Activated gamma-delta T cell (primary cell): ENCODE data around the gene MYL5.
"Not testable (repeated sequence)": the region's sequence is repeated elsewhere in the genome, so short reads cannot be mapped to it uniquely, and the experiment has no call there.

ENCODE experiments used
- DNase-seq: peaks from one replicate; lab custom pipeline; 2025; lab: John Stamatoyannopoulos, UW

MYL5 gene

DNA sequence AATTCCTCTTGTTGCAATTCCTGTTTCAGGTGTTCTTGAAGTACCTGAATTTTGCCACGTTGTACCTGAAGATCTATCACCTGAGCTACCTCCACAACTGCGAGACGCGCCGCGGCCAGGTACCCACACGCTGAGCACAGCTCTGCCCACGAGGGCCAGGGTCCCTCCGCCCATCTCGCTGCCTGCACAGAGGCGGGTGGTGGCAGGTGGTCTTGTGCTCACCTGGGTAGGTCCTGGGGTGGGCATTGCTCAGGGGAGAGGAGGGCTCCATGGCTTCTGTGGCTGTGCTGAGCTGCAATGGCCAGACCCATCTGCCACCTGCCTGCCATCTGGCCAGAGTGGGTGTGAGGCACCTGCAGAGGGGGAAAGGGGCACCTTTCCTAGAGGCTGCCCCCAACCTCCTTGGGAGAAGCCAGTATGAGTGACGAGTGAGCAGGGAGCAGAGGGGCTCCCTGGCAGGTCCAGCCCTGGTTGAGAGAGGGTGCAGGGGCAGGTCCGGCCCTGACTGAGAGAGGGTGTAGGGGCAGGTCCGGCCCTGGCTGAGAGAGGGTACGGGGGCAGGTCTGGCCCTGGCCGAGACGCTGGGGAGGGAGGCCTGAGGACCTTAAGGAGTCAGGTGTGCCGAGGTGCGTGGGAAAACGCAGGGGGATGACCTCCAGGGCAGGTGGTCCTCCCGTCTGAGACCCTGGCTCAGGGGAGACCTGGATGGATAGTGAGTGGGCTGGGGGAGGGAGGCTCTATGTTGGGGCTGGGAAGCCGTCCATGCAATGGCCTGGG is 38.3 kb upstream of the MYL5 start:
- no peak for DNase-seq

DNA sequence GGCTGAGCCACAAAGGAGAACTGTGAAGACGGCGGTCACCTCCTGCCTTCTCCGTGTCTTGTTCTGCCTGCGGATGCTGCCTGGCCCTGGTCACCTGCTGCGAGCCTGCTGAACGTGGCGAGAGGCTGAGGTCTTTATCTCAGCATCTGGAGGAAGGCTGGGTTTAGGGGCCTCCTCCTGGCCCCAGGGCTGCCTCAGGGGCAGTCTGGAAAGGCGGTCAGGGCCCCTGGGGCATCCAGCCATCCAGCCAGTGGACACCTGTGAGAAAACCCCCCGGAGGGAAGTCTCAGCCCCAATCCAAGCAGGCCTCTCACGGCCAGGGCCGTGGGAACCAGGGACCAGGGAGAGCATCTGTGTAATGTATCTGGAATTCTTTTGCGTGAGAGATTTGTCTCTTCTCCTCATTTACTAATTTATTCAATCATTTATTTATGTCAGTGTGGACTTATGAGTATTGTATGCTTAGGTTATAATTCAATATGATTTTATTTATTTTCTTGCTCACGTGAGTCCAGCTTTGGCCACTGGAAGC is 37.6 kb upstream of the MYL5 start:
- DNase-seq = no peak

DNA sequence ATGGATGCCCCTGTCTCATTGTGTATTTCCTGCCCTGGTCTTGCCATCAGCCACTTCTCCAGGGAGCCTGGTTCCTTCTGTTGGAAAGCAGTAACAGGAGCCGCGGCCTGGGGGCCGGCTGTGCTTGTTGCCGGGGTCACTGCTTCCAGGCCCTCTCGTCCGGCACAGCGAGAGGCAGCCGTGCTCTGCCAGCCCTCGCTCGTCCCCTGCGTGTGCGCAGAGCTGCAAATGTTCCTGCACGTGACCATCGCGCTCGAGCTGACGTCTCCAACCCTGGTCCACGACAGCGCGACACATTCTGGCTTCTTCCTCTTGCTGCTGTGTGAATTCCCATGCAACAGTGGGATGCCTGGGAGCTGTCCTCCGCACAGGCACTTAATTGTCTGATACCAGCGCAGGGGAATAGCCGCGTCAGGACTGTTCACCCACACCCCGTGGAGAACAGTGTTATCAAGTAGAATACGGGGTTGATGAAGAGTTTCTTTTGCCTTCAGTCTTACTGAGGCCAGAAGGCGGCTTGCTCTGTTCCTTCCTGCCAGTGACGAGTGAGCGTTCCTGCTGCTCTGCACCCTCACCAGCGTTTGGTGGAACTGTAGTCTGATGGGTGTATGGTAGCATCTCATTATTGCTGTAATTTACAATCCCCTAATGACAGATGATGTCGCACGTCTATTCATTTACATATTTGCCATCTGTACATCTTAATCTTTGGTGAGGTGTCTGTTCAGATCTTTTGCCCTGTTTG is 36.6 kb upstream of the MYL5 start:
- DNase-seq = no peak

DNA sequence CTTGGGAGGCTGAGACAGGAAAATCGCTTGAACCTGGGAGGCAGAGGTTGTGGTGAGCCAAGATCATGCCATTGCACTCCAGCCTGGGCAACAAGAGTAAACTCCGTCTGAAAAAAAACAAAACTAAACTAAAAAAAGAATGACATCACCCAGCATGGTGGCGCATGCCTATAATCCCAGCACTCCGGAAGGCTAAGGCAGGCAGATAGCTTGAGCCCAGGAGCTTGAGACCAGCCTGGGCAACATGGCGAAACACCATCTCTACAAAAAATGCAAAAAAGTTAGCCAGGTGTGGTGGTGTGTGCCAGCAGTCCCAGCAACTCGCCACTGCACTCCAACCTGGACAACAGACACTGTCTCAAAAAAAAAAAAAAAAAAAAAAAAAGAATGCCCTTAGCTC is 32.0 kb upstream of the MYL5 start:
- not testable (repeated sequence) for DNase-seq

DNA sequence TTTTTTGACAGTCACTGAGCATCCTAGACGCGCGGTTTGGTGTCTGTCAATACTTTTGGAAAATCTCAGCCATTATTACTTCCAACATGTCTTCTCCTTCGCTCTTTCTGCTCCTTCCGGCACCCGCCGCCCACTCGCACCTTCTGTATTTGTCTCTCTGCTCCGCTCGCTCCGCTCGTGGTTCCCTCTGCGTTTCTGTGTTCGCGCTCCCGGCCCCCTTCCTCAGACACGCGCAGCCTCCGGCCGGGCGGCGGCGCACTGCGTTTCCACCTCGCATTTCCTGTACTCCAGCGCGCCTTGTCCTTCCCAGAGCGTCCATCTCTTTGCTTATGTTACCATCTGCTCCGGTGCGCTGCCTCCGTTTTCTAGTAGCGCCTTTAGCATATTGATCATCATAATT is 27.9 kb upstream of the MYL5 start:
- DNase-seq = no peak

DNA sequence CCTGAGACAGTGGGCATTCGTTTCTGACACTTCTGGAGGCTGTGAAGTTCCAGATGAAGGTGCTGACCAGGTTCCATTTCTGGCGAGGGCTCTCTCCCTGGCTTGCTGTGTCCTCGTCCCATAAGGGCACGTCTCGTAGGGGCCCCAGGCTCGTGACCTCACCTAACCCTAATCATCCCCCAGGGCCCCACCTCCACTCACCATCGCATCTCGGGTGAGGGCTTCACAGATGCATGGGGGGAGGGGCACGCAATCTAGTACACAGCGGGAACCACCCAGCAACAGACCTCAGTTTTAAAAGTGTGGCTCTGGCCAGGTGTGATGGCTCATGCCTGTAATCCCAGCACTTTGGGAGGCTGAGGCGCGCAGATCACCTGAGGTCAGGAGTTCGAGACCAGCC is 26.9 kb upstream of the MYL5 start:
- no peak for DNase-seq

DNA sequence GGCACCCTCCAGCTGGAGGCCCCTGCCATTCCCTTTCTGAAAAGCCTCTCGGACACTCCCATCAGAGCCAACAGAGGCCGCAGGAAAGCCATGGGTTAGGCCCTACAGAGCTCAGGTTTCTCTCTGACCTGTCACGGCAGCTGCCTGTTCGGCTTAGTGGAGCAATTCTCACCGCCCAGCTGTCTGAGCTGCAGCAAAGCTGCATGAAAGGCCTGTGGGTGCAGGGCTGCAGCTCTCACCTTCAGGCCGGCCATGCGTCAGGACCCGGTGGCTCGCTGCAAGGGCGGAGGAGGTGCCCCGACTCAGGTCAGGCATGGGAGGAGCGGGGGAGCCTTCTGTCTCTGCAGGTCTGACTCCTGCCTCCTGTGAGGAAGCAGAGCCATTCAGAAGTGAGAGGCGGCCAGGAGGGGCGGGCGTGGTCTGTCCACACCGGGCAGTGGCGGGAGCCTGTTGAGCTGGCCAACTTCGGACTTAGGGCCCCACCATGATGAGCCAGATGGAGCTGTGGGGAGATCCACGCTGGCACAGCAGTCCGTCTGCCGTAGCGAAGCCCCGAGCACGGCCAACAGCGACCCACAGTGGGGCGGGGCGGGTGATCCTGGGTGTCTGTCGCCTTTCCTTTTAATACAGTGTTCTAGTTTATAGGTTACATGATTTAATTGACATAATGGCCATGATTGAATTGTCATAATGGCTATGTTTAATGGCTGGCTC is 25.6 kb upstream of the MYL5 start:
- no peak for DNase-seq

DNA sequence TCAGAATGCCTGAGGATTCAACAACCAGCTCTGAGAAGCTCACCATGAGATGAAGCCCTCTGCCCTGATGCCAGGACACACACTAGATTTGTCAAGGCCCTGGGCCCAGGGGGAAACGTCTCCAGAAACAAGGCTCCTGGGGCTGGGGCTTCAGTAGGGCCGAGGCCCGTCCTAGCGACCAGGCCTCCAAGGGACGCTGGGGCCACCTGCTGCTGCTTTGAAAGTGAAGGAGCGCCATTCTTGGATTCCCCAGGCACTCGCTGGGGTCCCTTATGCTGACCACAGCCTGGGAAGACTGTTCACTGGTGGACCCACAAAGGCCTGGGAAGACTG is 25.1 kb upstream of the MYL5 start:
- DNase-seq = no peak

DNA sequence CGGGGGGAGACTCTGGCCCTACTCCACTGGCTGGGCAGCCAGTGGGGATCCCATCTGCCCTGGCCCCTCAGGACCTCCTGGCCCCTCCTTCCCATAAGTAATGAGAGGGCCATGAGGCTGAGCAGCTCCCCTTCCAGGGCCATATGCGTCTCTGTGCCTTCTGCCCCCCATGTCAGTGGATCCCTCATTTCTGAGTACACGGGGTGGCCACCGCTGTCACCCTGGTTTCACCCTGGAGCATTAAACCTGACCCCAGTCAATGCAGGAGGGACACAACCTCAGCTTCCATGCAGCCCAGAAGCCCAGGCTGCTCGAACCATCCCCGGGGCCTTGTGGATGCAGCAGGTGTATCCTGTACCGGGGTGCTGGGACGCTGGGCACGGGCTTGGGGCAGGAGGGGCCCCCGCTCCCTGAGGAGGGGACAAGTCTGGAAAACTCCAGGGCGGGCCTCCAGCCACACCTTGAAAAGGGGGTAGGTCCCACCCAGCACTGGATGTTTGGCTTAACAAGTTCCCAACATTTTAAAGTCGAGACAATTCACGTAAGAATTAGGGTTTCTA is 24.5 kb upstream of the MYL5 start:
- no peak for DNase-seq

DNA sequence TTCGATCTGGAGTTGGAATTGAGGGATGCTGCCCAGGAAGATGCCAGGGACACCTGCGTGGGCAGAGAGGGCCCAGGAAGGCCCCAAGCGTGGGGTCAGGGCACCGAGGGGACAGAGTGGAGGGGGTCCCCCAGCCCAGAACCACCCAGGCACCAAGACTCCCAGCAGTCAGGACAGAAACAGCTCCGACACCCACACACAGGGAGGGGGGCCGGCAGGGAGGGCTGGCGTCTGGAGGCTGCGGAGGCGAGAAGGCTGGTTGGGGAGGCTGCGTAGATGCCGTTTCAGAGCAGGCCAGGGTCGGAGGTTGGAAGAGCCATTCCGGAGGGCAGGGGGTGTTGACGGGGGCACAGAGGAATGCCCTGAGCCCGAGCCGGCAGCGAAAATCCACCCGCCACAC is 23.9 kb upstream of the MYL5 start:
- no peak for DNase-seq

DNA sequence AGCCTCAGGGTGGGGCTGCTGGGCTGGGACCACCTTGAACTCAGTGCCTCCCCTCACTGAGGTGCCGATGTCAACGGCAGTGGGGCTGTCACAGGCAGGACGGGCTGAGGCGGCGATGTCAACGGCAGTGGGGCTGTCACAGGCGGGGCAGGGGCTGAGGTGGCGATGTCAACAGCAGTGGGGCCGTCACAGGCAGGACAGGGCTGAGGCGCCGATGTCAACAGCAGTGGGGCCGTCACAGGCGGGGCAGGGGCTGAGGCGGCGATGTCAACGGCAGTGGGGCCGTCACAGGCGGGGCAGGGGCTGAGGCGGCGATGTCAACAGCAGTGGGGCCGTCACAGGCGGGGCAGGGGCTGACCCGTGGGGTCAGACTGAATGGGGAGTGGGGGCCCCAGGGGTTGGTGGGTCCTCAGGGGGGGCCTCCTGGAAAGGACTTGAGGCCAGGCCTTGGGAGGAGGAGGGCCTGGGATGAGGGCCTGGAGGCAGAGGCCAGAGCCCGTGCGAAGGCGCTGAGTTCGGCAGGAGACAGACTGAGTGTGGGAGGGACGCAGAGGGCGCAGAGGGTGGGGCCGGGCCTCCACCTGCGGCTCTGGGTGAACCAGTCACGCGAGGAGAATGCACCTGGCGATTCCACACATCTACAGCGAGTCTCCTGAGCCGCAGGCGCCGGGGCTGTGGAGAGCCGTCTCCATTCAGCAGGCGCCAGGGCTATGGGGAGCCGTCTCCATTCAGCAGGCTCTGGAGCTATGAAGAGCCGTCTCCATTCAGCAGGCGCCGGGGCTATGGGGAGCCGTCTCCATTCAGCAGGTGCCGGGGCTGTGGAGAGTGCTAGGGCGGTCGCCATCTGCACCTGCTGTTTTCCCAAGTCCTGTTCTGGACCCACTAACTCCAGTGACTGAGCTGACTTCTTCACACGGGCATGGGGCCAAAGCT is 23.1 kb upstream of the MYL5 start:
- no peak for DNase-seq

DNA sequence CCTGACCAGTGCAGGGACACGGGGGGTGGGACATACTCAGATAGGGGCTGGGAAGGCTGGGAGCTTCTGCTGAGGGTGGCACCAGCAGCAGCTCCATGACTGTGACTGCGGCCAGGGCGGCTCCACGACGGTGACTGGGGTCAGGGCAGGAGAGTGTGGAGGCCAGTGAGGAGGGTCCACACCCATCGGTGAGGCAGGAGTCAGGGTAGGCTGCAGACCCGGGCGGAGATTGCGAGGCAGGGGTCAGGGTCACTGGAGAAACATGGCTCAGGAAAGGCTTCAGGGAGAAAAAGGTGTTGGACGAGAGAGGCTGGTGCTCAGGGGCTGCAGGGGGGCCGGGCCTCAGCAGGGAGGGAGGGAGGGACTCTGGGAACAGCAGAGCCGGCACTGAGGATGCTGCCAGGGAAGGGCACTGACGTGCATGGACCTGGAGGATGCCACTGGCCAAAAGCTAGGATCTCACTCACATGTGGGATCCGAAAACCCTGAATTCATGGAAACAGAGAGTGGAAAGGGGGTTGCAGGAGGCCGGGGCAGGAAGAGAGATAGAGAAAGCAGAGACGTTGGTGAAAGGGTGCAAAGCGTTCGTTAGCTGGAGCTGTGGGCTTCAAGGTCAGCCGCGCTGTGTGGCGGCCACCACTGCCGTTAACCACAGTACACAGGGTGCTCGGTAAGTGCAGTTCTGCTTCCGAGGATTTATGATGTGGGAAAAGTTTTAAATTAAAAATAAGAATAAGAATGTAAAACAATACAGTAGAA is 22.3 kb upstream of the MYL5 start:
- no peak for DNase-seq

DNA sequence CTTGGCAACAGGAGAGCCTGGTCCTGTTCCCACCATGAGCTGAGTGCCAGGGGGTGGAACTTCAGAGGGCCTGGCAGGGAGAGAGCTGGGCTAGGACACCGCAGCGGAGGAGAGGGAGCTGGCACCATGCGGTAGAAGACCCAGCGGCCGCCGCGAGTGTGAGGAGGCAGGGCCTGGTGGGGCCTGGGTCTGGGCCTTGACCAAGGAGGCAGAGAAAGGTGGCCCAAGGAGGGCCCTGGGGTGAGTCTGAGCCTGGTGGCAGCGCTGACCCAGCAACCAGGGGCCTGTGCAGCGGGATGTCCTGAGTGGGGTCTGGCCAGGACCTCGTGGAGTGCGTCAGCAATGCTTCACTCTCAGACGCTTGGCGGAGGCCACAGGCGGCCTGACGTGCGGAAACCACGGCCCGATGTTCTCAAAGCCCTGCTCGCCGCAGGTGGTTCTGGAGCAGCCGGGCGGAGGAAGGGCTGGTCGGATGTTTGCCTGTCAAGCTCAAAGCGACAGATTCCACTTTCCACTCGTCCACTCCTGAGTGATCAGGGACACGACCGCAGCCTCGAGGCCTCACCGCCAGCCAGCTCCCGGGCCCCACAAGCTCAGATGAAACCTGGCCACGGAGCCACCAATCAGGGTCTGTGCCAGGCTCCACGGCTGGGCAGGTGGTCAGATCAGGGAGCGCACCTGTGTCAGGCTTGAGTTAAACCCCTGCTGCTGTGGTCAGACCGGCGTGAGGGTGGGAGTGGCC is 21.1 kb upstream of the MYL5 start:
- DNase-seq = no peak

DNA sequence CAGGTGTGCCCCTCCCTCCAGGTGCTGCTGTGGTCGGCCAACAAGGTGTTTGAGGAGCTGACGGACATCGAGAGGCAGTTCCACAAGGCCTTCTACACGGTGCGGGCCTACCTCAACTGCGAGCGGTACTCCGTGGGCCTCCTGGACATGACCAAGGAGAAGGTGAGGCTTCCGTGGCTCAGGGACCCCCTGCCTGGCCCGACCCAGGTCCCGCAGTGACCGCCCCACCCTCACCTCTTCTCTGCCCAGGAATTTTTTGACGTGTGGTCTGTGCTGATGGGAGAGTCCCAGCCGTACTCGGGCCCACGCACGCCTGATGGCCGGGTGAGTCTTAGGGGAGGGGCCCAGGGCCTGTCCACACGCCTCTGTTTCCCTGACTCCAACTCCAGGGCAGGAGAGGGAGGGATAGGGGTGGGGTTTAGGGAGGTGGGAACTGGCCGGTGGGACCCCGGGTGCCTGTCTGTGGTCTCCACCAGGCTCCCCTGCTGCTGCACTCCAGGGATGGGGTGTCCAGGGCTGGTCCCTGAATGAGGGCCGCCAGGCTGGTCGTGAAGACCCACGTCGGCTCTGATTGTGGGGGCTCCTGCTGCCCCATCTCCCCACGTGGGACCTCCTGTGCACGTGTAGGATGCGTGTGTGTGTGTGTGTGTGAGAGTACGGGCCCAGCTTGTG is 20.4 kb upstream of the MYL5 start:
- DNase-seq = no peak

DNA sequence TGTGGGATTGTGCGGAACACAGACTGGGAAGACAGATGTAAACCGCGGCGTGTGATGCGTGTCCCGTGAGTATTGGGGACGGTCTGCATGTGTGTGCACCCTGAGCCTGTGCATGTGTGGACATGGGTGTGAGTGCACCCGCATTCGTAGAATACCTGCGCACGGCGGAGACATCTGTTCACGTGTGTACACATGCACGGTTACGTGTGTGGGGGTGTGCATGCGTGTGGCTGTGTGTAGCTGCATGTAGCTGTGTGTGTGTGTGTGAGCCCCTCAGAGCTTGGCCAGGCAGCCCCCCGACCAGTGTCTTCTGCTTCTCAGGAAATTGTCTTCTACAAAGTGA is 19.9 kb upstream of the MYL5 start:
- no peak for DNase-seq

DNA sequence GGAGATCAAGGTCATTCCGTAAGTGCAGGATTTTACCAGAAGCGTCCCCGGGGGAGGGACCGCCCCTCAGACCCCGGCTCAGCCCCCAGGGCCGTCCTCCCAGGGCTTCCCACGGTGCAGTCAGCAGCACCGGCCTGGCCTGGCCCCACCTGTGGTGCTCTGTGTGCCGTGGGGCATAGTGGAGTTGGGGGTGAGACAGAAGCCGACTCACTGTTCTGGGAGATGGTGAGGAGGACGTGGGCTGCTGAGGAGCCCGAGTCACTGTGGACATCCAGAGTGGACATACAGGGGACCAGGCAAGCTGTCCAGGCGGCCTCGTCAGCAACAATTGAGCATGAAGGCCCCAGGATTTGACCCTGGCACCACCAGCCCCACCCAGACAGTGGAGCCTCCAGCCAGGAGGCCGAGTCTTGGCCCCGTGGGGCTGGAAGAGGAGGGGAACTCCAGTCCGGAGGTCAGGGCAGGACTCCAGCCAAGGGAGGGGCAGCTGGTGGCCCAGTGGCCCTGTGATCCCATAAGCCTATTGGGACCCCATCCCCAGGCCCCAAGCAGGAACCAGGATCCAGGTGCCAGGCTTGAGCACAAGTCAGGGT is 19.4 kb upstream of the MYL5 start:
- no peak for DNase-seq

DNA sequence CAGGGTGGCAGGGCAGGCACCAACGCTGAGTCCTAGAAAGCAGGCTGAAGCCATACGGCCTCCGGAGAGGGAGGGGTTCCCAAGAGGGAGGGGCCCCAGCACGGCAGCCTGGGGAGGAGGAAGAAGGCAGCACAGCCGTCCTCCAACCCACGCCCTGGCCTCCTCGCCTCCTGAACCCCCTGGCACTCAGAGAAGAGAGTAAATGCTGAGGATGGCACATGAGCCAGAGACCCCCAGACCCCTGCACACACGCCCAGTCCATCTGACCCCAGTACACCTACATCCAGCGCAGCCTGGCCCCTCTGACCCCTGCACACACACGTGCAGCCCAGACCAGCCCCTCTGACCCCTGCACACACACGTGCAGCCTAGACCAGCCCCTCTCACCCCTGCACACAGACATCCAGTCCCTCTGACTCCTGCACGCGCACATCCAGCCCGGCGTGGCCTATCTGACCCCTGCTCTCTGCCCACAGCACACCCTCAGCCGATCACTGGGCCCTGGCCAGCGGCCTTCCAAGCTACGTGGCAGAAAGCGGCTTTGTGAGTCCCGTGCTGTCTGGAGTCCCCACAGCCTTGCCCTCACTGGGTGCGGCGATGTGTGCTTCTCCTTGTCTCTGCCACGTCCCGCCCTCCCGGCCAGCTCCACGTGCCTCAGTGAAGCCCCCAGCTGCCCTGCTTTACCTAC is 18.7 kb upstream of the MYL5 start:
- DNase-seq = no peak
